PC-3 (cell line): Measurements from ENCODE around the gene SERPINB5. TPM values are rescaled to one million over a fixed set of nuclear protein-coding genes. Genes with fewer than 3 reads are reported as not detected.

Experiments
- ATAC-seq: fragments of 200-7000 bp; cut with Tn5 transposase; 2 replicates; pipeline ENCODE4 v1.9.1; 2020; ENCODE audit warnings: mild to moderate bottlenecking, moderate library complexity
- BruUV-seq: library from RNA; stranded (reverse); fragments of 400-500 nt; replicated peaks from 2 replicates; lab custom pipeline; 2021; lab: Mats Ljungman, UMichigan
- CTCF ChIA-PET: fragments of 300-600 bp; sonication (Branson Sonifier 250); formaldehyde crosslinking; loops from one replicate; lab custom pipeline; 2022; ENCODE audit warnings: antibody characterized with exemption; lab: Charles Lee
- POLR2A ChIA-PET: fragments of 300-600 bp; sonication (Branson Sonifier 250); formaldehyde crosslinking; loops from one replicate; lab custom pipeline; 2022; ENCODE audit warnings: antibody characterized with exemption; ENCODE audit not compliant: unreplicated experiment; lab: Charles Lee
- DNase-seq: peaks from one replicate; pipeline ENCODE4 v3.0.0-alpha.2; 2015
- H2AFZ ChIP-seq: fragments of 300-600 bp; sonication (generic); 2 replicates; pipeline ENCODE4 v1.6.0; 2016; ENCODE audit warnings: antibody characterized with exemption, low read length
- H3F3A ChIP-seq: fragments of 300-600 bp; sonication (generic); one replicate; pipeline ENCODE4 v1.6.0; 2017; ENCODE audit warnings: antibody characterized with exemption, low read length, control low read depth, mild to moderate bottlenecking; ENCODE audit not compliant: unreplicated experiment
- H3K27ac ChIP-seq: fragments of 300-600 bp; sonication (generic); 2 replicates; pipeline ENCODE4 v1.5.1; 2016; ENCODE audit warnings: mild to moderate bottlenecking, low read length
- H3K27me3 ChIP-seq: fragments of 300-600 bp; sonication (generic); 2 replicates; pipeline ENCODE4 v1.6.1; 2016; ENCODE audit warnings: low read length, mixed read lengths
- H3K36me3 ChIP-seq: fragments of 300-600 bp; sonication (generic); 2 replicates; pipeline ENCODE4 v1.6.1; 2016; ENCODE audit warnings: low read depth, mixed run types, low read length, mixed read lengths
- H3K4me1 ChIP-seq: fragments of 300-600 bp; sonication (generic); 2 replicates; pipeline ENCODE4 v1.5.1; 2016; ENCODE audit warnings: low read length; ENCODE audit not compliant: insufficient read depth
- H3K4me2 ChIP-seq: fragments of 300-600 bp; sonication (generic); 2 replicates; pipeline ENCODE4 v1.6.0; 2016; ENCODE audit warnings: low read length
- H3K4me3 ChIP-seq: fragments of 300-600 bp; sonication (generic); 2 replicates; pipeline ENCODE4 v1.5.1; 2016; ENCODE audit warnings: mild to moderate bottlenecking, low read length, mixed read lengths
- H3K79me2 ChIP-seq: fragments of 300-600 bp; sonication (generic); 2 replicates; pipeline ENCODE4 v1.6.1; 2017; ENCODE audit warnings: low read length, mixed read lengths
- H3K9ac ChIP-seq: fragments of 300-600 bp; sonication (generic); 2 replicates; pipeline ENCODE4 v1.6.0; 2016; ENCODE audit warnings: mild to moderate bottlenecking, low read length
- H3K9me2 ChIP-seq: fragments of 300-600 bp; sonication (generic); replicated peaks from 2 replicates; pipeline ENCODE4 v1.6.1; 2016; ENCODE audit warnings: mixed run types, low read length, mixed read lengths
- H3K9me3 ChIP-seq: fragments of 300-600 bp; sonication (generic); 2 replicates; pipeline ENCODE4 v1.6.1; 2016; ENCODE audit warnings: low read length, mixed read lengths
- H4K20me1 ChIP-seq: fragments of 300-600 bp; sonication (generic); 2 replicates; pipeline ENCODE4 v1.6.1; 2016; ENCODE audit warnings: low read length, mixed read lengths
- EZH2 ChIP-seq: fragments of 300-600 bp; sonication (generic); IDR thresholded peaks from one replicate; pipeline ENCODE4 v1.6.1; 2017; ENCODE audit warnings: antibody characterized with exemption, mild to moderate bottlenecking, low read length; ENCODE audit not compliant: unreplicated experiment
- EZH2phosphoT487 ChIP-seq: fragments of 300-600 bp; sonication (generic); IDR thresholded peaks from 2 replicates; pipeline ENCODE4 v1.6.1; 2018; ENCODE audit warnings: mild to moderate bottlenecking, antibody characterized with exemption, low read length, borderline replicate concordance
- intact Hi-C: fragments of 100-400 bp; cut with micrococcal nuclease; formaldehyde crosslinking; loops from 2 replicates; pipeline ENCODE4 v1.9.0; 2023
- total RNA-seq: library from RNA; depleted of rRNA; stranded (reverse); fragments of >200 nt; gene quantifications from 2 replicates; pipeline ENCODE4 v1.2.3, GENCODE V29; 2014
- TF ChIP-seq, protein P1 (sequence below): fragments of 300-600 bp; sonication (generic); conservative IDR thresholded peaks from 2 replicates; pipeline ENCODE4 v1.5.1; 2017; ENCODE audit warnings: antibody characterized with exemption, low read depth, mild to moderate bottlenecking, low read length

Gene SERPINB5
- total RNA-seq, 1 experiment from 2014 or later = 104 TPM

GRCh38 chr18:63454497-63454896, 22.3 kb upstream of the SERPINB5 start:
- Histone ChIP-seq H3K27ac (peak overlapping the region; percentile 98), H3F3A (peaks cover 3% of the 10 kb centered on the region), H3K9me3 (no peaks in the 10 kb centered on the region), H3K79me2 (no peaks in the 10 kb centered on the region), H3K9ac (peak overlapping the region; percentile 85), H3K9me2 (no peaks in the 10 kb centered on the region), H3K36me3 (no peaks in the 10 kb centered on the region), H3K27me3 (no peaks in the 10 kb centered on the region), H3K4me3 (peak overlapping the region; percentile 18; the same call in 1 of the 2 replicates), H2AFZ (peak overlapping the region; percentile 49), H4K20me1 (no peaks in the 10 kb centered on the region), H3K4me1 (peaks cover 51% of the 10 kb centered on the region), H3K4me2 (peak overlapping the region; percentile 76)
- ChIA-PET POLR2A (interaction anchor here (0.9 to 1.4 kb wide), 2 partner anchors 18 to 22 kb away, joined by 4 to 9 read pairs; partner anchors contain the start of gene SERPINB5), CTCF (no interaction called here)
- intact Hi-C loops = loop anchor here (1.0 kb wide), 2 partner anchors 18 to 22 kb away; partner anchors contain the start of gene SERPINB5
- ATAC-seq (peak; percentile 91), DNase-seq (peak; percentile 96)
- no peak for TF ChIP-seq EZH2phosphoT487
- BruUV-seq = no TSS peak

DNA sequence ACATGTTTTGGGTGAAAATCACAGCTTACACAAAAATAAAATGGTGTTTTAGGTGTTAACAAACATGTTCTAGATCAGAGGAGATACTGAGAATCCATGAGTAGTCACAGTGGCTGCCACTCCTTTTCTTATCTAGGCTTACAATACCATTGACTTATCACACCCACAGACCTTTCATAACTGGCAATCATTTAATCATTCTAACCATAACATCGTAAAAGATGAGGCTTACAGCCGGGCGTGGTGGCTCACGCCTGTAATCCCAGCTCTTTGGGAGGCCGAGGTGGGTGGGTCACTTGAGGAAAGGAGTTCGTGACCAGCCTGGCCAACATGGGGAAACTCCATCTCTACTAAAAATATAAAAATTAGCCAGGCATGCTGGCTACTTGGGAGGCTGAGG, 18.8 kb upstream of the SERPINB5 start:
- intact Hi-C loops = no loop called here
- H3K36me3 ChIP-seq = no peaks in the 10 kb centered on the region
- no peaks in the 10 kb centered on the region for H4K20me1 ChIP-seq
- no peak overlapping the region for H3K9ac ChIP-seq
- TF ChIP-seq EZH2phosphoT487 (no peak), EZH2 (no peak)
- TF ChIP-seq, protein P1, sequence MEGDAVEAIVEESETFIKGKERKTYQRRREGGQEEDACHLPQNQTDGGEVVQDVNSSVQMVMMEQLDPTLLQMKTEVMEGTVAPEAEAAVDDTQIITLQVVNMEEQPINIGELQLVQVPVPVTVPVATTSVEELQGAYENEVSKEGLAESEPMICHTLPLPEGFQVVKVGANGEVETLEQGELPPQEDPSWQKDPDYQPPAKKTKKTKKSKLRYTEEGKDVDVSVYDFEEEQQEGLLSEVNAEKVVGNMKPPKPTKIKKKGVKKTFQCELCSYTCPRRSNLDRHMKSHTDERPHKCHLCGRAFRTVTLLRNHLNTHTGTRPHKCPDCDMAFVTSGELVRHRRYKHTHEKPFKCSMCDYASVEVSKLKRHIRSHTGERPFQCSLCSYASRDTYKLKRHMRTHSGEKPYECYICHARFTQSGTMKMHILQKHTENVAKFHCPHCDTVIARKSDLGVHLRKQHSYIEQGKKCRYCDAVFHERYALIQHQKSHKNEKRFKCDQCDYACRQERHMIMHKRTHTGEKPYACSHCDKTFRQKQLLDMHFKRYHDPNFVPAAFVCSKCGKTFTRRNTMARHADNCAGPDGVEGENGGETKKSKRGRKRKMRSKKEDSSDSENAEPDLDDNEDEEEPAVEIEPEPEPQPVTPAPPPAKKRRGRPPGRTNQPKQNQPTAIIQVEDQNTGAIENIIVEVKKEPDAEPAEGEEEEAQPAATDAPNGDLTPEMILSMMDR = no peak
- ChIA-PET CTCF (no interaction called here), POLR2A (interaction anchor here (0.6 kb wide), 1 partner anchor 36 kb away, joined by 21 read pairs; the partner anchor contains the start of gene VPS4B)
- no peak overlapping the region for H3K4me2 ChIP-seq
- H2AFZ ChIP-seq = no peak overlapping the region
- H3K27ac ChIP-seq = peak overlapping the region; percentile 14; the same call in 1 of the 2 replicates
- H3K4me1 ChIP-seq = peaks cover 30% of the 10 kb centered on the region
- no peak for ATAC-seq
- no peaks in the 10 kb centered on the region for H3K9me3 ChIP-seq
- no peak overlapping the region for H3K4me3 ChIP-seq
- no peaks in the 10 kb centered on the region for H3K79me2 ChIP-seq
- BruUV-seq = no TSS peak
- H3K27me3 ChIP-seq = no peaks in the 10 kb centered on the region
- no peaks in the 10 kb centered on the region for H3K9me2 ChIP-seq
- H3F3A ChIP-seq = peaks cover 3% of the 10 kb centered on the region
- peak; percentile 30 for DNase-seq

DNA sequence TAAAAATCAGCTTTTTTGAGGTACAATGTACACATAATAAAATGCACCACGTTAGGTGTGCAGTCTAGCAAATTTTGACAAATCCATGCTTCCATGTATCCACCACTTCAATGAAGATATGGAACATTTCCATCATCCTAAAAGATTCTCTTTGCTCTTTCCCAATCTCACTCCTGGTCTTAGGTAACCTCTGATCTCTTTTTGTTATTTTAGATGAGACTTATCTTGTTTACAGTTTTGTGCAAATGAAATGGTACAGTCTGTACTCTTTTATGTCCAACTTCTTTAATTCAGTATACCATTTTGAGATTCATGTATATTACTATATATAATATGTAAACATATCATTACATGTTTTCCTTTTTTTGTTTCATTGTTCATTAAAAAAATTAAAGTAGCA, 16.3 kb upstream of the SERPINB5 start:
- CTCF ChIA-PET = no interaction called here
- Histone ChIP-seq H3K9ac (no peak overlapping the region), H3K79me2 (no peaks in the 10 kb centered on the region), H3K9me2 (no peaks in the 10 kb centered on the region), H3K9me3 (no peaks in the 10 kb centered on the region), H4K20me1 (no peaks in the 10 kb centered on the region), H3K4me1 (peaks cover 7% of the 10 kb centered on the region), H3K4me3 (no peak overlapping the region), H3K27me3 (no peaks in the 10 kb centered on the region), H3F3A (no peaks in the 10 kb centered on the region), H3K27ac (no peak overlapping the region), H3K36me3 (no peaks in the 10 kb centered on the region), H3K4me2 (no peak overlapping the region), H2AFZ (no peak overlapping the region)
- no TSS peak for BruUV-seq
- POLR2A ChIA-PET = no interaction called here
- intact Hi-C loops = no loop called here
- ATAC-seq (no peak), DNase-seq (no peak)
- TF ChIP-seq, protein P1 = no peak
- no peak for TF ChIP-seq EZH2phosphoT487
- TF ChIP-seq EZH2 = no peak
